IMR-90 (cell line): ENCODE data around the gene SPP1. TPM values are rescaled to one million over a fixed set of nuclear protein-coding genes. Genes with fewer than 3 reads are reported as not detected.

Experiments
- ATAC-seq: fragments of 200-7000 bp; cut with Tn5 transposase; 2 replicates; pipeline ENCODE4 v1.9.1; 2020; ENCODE audit warnings: low read depth, mild to moderate bottlenecking, moderate library complexity
- BruUV-seq: library from RNA; stranded (reverse); fragments of 400-500 nt; replicated peaks from 2 replicates; lab custom pipeline; 2021; lab: Mats Ljungman, UMichigan
- CTCF ChIA-PET: fragments of 300-600 bp; formaldehyde crosslinking; extraction: SDS; loops from one replicate; lab custom pipeline; 2021; ENCODE audit warnings: antibody characterized with exemption; lab: Yijun Ruan, JAX
- POLR2A ChIA-PET: fragments of 300-600 bp; sonication (Branson Sonifier 250); formaldehyde crosslinking; loops from one replicate; lab custom pipeline; 2022; ENCODE audit warnings: antibody characterized with exemption; ENCODE audit not compliant: unreplicated experiment; lab: Charles Lee
- DNase-seq: peaks from one replicate; pipeline ENCODE4 v3.0.0; 2013
- H2AFZ ChIP-seq: replicated peaks from 2 replicates; pipeline ENCODE3; 2013; ENCODE audit warnings: low read length, mild to moderate bottlenecking; ENCODE audit not compliant: poor library complexity
- H2AK5ac ChIP-seq: 2 replicates; pipeline ENCODE4 v1.6.1; 2013; ENCODE audit warnings: low read depth, low read length, inconsistent platforms
- H2AK9ac ChIP-seq: replicated peaks from 2 replicates; pipeline ENCODE3; 2013; ENCODE audit warnings: mild to moderate bottlenecking, low read depth, low read length, moderate library complexity; ENCODE audit not compliant: poor library complexity
- H2BK120ac ChIP-seq: 2 replicates; pipeline ENCODE4 v1.6.1; 2013; ENCODE audit warnings: low read depth, low read length, inconsistent platforms
- H2BK15ac ChIP-seq: 3 replicates; pipeline ENCODE4 v1.6.1; 2013; ENCODE audit warnings: low read depth, low read length, inconsistent platforms
- H2BK20ac ChIP-seq: 2 replicates; pipeline ENCODE4 v1.6.1; 2013; ENCODE audit warnings: low read depth, mild to moderate bottlenecking, inconsistent platforms, low read length, moderate library complexity
- H2BK5ac ChIP-seq: 2 replicates; pipeline ENCODE4 v1.6.1; 2013; ENCODE audit warnings: mild to moderate bottlenecking, low read depth, low read length, inconsistent platforms; ENCODE audit not compliant: poor library complexity, severe bottlenecking
- H3K14ac ChIP-seq: replicated peaks from 2 replicates; pipeline ENCODE4 v1.6.1; 2013; ENCODE audit warnings: low read depth, low read length, inconsistent platforms
- H3K18ac ChIP-seq: 2 replicates; pipeline ENCODE4 v1.6.1; 2013; ENCODE audit warnings: low read depth, low read length, control low read depth
- H3K23ac ChIP-seq: 2 replicates; pipeline ENCODE4 v1.6.1; 2013; ENCODE audit warnings: low read depth, low read length, inconsistent platforms
- H3K27ac ChIP-seq: 2 replicates; pipeline ENCODE4 v1.5.1; 2013; ENCODE audit warnings: mild to moderate bottlenecking, control low read depth, low read length; ENCODE audit not compliant: insufficient read depth
- H3K27me3 ChIP-seq: 2 replicates; pipeline ENCODE4 v1.6.1; 2013; ENCODE audit warnings: low read length; ENCODE audit not compliant: control insufficient read depth, insufficient read depth
- H3K36me3 ChIP-seq: 2 replicates; pipeline ENCODE4 v1.6.1; 2013; ENCODE audit warnings: low read length, mixed read lengths; ENCODE audit not compliant: control insufficient read depth, insufficient read depth
- H3K4ac ChIP-seq: 2 replicates; pipeline ENCODE4 v1.6.1; 2013; ENCODE audit warnings: low read depth, low read length, inconsistent platforms
- H3K4me1 ChIP-seq: 2 replicates; pipeline ENCODE4 v1.6.1; 2013; ENCODE audit warnings: low read length, mixed read lengths; ENCODE audit not compliant: control insufficient read depth, insufficient read depth
- H3K4me2 ChIP-seq: 2 replicates; pipeline ENCODE4 v1.6.1; 2013; ENCODE audit warnings: low read depth, mild to moderate bottlenecking, control low read depth, low read length, moderate library complexity
- H3K4me3 ChIP-seq: 2 replicates; pipeline ENCODE4 v1.5.1; 2013; ENCODE audit warnings: low read depth, mild to moderate bottlenecking, control low read depth, low read length, moderate library complexity; ENCODE audit not compliant: insufficient read depth
- H3K56ac ChIP-seq: 2 replicates; pipeline ENCODE4 v1.6.1; 2013; ENCODE audit warnings: low read length, inconsistent platforms; ENCODE audit not compliant: insufficient read depth; ENCODE audit errors: extremely low read depth
- H3K79me1 ChIP-seq, 2 experiments: 2 replicates each; pipeline ENCODE4 v1.6.1; 2013; ENCODE audit warnings: low read length in 2 of 2, inconsistent platforms in 1 of 2, low read depth in 1 of 2
- H3K9ac ChIP-seq: 2 replicates; pipeline ENCODE4 v1.6.1; 2013; ENCODE audit warnings: low read depth, low read length, control low read depth
- H3K9me1 ChIP-seq: 2 replicates; pipeline ENCODE4 v1.6.1; 2013; ENCODE audit warnings: low read length, inconsistent platforms; ENCODE audit not compliant: insufficient read depth
- H3K9me3 ChIP-seq: 2 replicates; pipeline ENCODE4 v1.6.1; 2013; ENCODE audit warnings: low read length; ENCODE audit not compliant: control insufficient read depth, insufficient read depth
- H4K20me1 ChIP-seq: 2 replicates; pipeline ENCODE4 v1.6.1; 2013; ENCODE audit warnings: low read length, inconsistent platforms; ENCODE audit not compliant: insufficient read depth
- H4K5ac ChIP-seq: 2 replicates; pipeline ENCODE4 v1.6.1; 2013; ENCODE audit warnings: mild to moderate bottlenecking, low read depth, low read length, control low read depth
- H4K8ac ChIP-seq, 2 experiments: 2 replicates each; pipeline ENCODE4 v1.6.1; 2013; ENCODE audit warnings: low read depth in 2 of 2, low read length in 2 of 2, control low read depth in 1 of 2, inconsistent platforms in 1 of 2
- H4K91ac ChIP-seq: 2 replicates; pipeline ENCODE4 v1.6.1; 2013; ENCODE audit warnings: low read depth, low read length, inconsistent platforms; ENCODE audit not compliant: insufficient read depth
- BHLHE40 ChIP-seq: fragments of 150-350 bp; IDR thresholded peaks from 2 replicates; pipeline ENCODE4 v1.6.1; 2016; ENCODE audit warnings: mild to moderate bottlenecking, low read depth, low read length
- CEBPB ChIP-seq: IDR thresholded peaks from 2 replicates; pipeline ENCODE4 v1.6.1; 2012; ENCODE audit warnings: low read depth, low read length, improper control_type of control experiment
- CHD1 ChIP-seq: IDR thresholded peaks from 2 replicates; pipeline ENCODE4 v1.6.1; 2012; ENCODE audit warnings: low read depth, low read length, improper control_type of control experiment
- ELK1 ChIP-seq: fragments of 150-350 bp; IDR thresholded peaks from 2 replicates; pipeline ENCODE4 v1.6.1; 2016; ENCODE audit warnings: low read depth, mild to moderate bottlenecking, low read length, moderate library complexity, borderline replicate concordance
- FOS ChIP-seq: fragments of 150-350 bp; IDR thresholded peaks from 2 replicates; pipeline ENCODE4 v1.6.1; 2016; ENCODE audit warnings: low read depth, low read length
- MAFK ChIP-seq: IDR thresholded peaks from 2 replicates; pipeline ENCODE4 v1.6.1; 2012; ENCODE audit warnings: low read depth, low read length, improper control_type of control experiment
- MAZ ChIP-seq: IDR thresholded peaks from 2 replicates; pipeline ENCODE4 v1.6.1; 2012; ENCODE audit warnings: low read depth, mild to moderate bottlenecking, low read length, improper control_type of control experiment, moderate library complexity, borderline replicate concordance
- MXI1 ChIP-seq: IDR thresholded peaks from 2 replicates; pipeline ENCODE4 v1.6.1; 2012; ENCODE audit warnings: low read depth, mild to moderate bottlenecking, low read length, moderate library complexity, borderline replicate concordance
- NFE2L2 ChIP-seq: fragments of 150-350 bp; IDR thresholded peaks from 2 replicates; pipeline ENCODE4 v1.6.1; 2016; ENCODE audit warnings: low read depth, mild to moderate bottlenecking, low read length
- POLR2A ChIP-seq: IDR thresholded peaks from 2 replicates; pipeline ENCODE4 v1.6.1; 2012; ENCODE audit warnings: mild to moderate bottlenecking, low read depth, low read length
- RAD21 ChIP-seq: IDR thresholded peaks from 2 replicates; pipeline ENCODE4 v1.6.1; 2012; ENCODE audit warnings: low read length, improper control_type of control experiment
- RCOR1 ChIP-seq: IDR thresholded peaks from 2 replicates; pipeline ENCODE4 v1.6.1; 2012; ENCODE audit warnings: mild to moderate bottlenecking, low read length, improper control_type of control experiment; ENCODE audit not compliant: insufficient replicate concordance
- RFX5 ChIP-seq: IDR thresholded peaks from 2 replicates; pipeline ENCODE4 v1.8.0; 2012; ENCODE audit warnings: low read depth, mild to moderate bottlenecking, low read length, moderate library complexity
- SMC3 ChIP-seq: fragments of 150-350 bp; IDR thresholded peaks from 2 replicates; pipeline ENCODE4 v1.6.1; 2016; ENCODE audit warnings: low read depth, mild to moderate bottlenecking, antibody characterized with exemption, low read length, moderate library complexity
- WGBS, 2 experiments: methylation state at CpG; one replicate each; pipeline versions ENCODE4 v1.1.5 to v1.1.7; 2013; ENCODE audit warnings: missing lambda C conversion rate in 2 of 2; ENCODE audit not compliant: insufficient read length in 1 of 2; ENCODE audit errors: extremely low coverage in 2 of 2; 5-methylcytosine and 5-hydroxymethylcytosine counted together
- dilution Hi-C: fragments of 300-500 bp; cut with HindIII; formaldehyde crosslinking; loops from one replicate; pipeline ENCODE4 v1.14.3; 2018; ENCODE audit warnings: low sequenced_read_pairs; ENCODE audit not compliant: unreplicated experiment
- in situ Hi-C: fragments of 300-500 bp; cut with MboI; formaldehyde crosslinking; loops from 3 replicates; pipeline ENCODE4 v1.14.3; 2019; ENCODE audit warnings: low sequenced_read_pairs, inconsistent platforms, mixed read lengths
- intact Hi-C: fragments of 100-400 bp; cut with micrococcal nuclease; formaldehyde crosslinking; loops from 2 replicates; pipeline ENCODE4 v1.10.0; 2022
- polyA plus RNA-seq, 3 experiments: library from polyadenylated mRNA; depleted of rRNA; stranded (reverse); fragments of >200 nt; gene quantifications; 2 replicates each; pipeline ENCODE4 v1.2.3, GENCODE V29; 2012; ENCODE audit warnings: low replicate concordance in 1 of 3
- total RNA-seq: library from RNA; depleted of rRNA; stranded (reverse); fragments of >200 nt; gene quantifications from 2 replicates; pipeline ENCODE4 v1.2.3, GENCODE V29; 2012
- TF ChIP-seq, protein P1 (sequence below): fragments of 150-350 bp; IDR thresholded peaks from 2 replicates; pipeline ENCODE4 v1.6.1; 2017; ENCODE audit warnings: mild to moderate bottlenecking, antibody characterized with exemption, low read length, low read depth
- TF ChIP-seq, protein P2 (sequence below): conservative IDR thresholded peaks from 2 replicates; pipeline ENCODE4 v1.5.1; 2012; ENCODE audit warnings: mild to moderate bottlenecking, low read depth, low read length, improper control_type of control experiment

SPP1 gene
- total and polyA plus RNA-seq, 2 of the 4 experiments (the other 2 are of a cell fraction) = 0.18 to 0.50 TPM

DNA sequence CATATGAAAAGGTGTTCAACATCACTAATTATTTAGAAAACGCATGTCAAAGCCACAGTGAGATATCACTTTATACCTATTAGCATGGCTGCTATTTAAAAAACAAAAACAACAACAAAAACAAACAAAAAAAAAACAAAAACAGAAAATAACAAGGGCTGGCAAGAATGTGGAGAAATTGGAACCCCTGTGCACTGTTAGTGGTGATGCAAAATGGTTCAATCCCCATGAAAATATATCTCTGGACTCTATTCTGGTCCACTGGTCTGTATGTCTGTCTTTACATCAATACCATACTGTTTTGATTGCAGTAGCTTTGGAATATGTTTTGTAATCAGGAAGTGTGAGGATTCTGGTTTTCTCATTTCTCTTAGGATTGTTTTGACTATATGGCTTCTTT lies 43.6 kb upstream of the SPP1 start:
- no peak for TF ChIP-seq SMC3
- no peak for TF ChIP-seq RCOR1
- no peak for TF ChIP-seq MAZ
- TF ChIP-seq FOS = no peak
- TF ChIP-seq MXI1 = no peak
- TF ChIP-seq, protein P1, sequence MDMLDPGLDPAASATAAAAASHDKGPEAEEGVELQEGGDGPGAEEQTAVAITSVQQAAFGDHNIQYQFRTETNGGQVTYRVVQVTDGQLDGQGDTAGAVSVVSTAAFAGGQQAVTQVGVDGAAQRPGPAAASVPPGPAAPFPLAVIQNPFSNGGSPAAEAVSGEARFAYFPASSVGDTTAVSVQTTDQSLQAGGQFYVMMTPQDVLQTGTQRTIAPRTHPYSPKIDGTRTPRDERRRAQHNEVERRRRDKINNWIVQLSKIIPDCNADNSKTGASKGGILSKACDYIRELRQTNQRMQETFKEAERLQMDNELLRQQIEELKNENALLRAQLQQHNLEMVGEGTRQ = no peak
- TF ChIP-seq MAFK = no peak
- TF ChIP-seq RAD21 = no peak
- TF ChIP-seq CEBPB = no peak
- no peak for TF ChIP-seq POLR2A
- no peak for TF ChIP-seq ELK1
- no peak for TF ChIP-seq NFE2L2
- TF ChIP-seq CHD1 = no peak
- TF ChIP-seq, protein P2, sequence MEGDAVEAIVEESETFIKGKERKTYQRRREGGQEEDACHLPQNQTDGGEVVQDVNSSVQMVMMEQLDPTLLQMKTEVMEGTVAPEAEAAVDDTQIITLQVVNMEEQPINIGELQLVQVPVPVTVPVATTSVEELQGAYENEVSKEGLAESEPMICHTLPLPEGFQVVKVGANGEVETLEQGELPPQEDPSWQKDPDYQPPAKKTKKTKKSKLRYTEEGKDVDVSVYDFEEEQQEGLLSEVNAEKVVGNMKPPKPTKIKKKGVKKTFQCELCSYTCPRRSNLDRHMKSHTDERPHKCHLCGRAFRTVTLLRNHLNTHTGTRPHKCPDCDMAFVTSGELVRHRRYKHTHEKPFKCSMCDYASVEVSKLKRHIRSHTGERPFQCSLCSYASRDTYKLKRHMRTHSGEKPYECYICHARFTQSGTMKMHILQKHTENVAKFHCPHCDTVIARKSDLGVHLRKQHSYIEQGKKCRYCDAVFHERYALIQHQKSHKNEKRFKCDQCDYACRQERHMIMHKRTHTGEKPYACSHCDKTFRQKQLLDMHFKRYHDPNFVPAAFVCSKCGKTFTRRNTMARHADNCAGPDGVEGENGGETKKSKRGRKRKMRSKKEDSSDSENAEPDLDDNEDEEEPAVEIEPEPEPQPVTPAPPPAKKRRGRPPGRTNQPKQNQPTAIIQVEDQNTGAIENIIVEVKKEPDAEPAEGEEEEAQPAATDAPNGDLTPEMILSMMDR = no peak
- TF ChIP-seq RFX5 = no peak
- no peak for TF ChIP-seq BHLHE40
- no peak overlapping the region for H4K8ac ChIP-seq
- H3K9ac ChIP-seq = no peak overlapping the region
- no peak overlapping the region for H3K4me2 ChIP-seq
- no CpG with 5 or more reads among the region's 1 CpG for WGBS, 2 experiments
- H2BK20ac ChIP-seq = no peak overlapping the region
- H4K91ac ChIP-seq = no peak overlapping the region
- H2BK15ac ChIP-seq = no peak overlapping the region
- H3K27me3 ChIP-seq = no peaks in the 10 kb centered on the region
- ChIA-PET POLR2A (no interaction called here), CTCF (no interaction called here)
- H3K14ac ChIP-seq = no peak overlapping the region
- no peaks in the 10 kb centered on the region for H3K9me3 ChIP-seq
- H3K56ac ChIP-seq = no peak overlapping the region
- no peak overlapping the region for H2AK9ac ChIP-seq
- no peak overlapping the region for H3K23ac ChIP-seq
- intact Hi-C loops = no loop called here
- no peak overlapping the region for H4K5ac ChIP-seq
- DNase-seq (no peak), ATAC-seq (no peak)
- H3K79me1 ChIP-seq = no peaks in the 10 kb centered on the region
- H4K20me1 ChIP-seq = no peaks in the 10 kb centered on the region
- BruUV-seq = no TSS peak
- H3K4ac ChIP-seq = no peak overlapping the region
- H3K36me3 ChIP-seq = no peaks in the 10 kb centered on the region
- no peak overlapping the region for H3K4me3 ChIP-seq
- no peak overlapping the region for H3K18ac ChIP-seq
- no peak overlapping the region for H2BK5ac ChIP-seq
- no peaks in the 10 kb centered on the region for H3K9me1 ChIP-seq
- H2BK120ac ChIP-seq = no peak overlapping the region
- H2AK5ac ChIP-seq = no peak overlapping the region
- no peaks in the 10 kb centered on the region for H3K4me1 ChIP-seq
- no peak overlapping the region for H2AFZ ChIP-seq
- H3K27ac ChIP-seq = no peak overlapping the region
- dilution Hi-C loops = no loop called here
- in situ Hi-C loops = no loop called here
